HG03108 (cell line): ENCODE results near the gene BAD.
"Not testable (repeated sequence)": the region's sequence is repeated elsewhere in the genome, so short reads cannot be mapped to it uniquely, and the experiment has no call there.

Experiments used
- ATAC-seq: cut with Tn5 transposase; IDR thresholded peaks from one replicate; pipeline ENCODE4 v1.9.1; 2021; ENCODE audit warnings: moderate library complexity; ENCODE audit not compliant: unreplicated experiment

The BAD gene

GRCh38 chr11:64284048-64284961, at the start of gene BAD:
TSS of gene BAD (minus strand) at chr11:64284665. CDS start at chr11:64284368, 297 bp downstream.
- ATAC-seq: peak; percentile 72

GRCh38 chr11:64333556-64333955, 49.1 kb upstream of the BAD start:
- ATAC-seq: no peak

GRCh38 chr11:64331569-64332371, 47.3 kb upstream of the BAD start:
- peak; percentile 49 for ATAC-seq

- no peak for ATAC-seq
Measured at GRCh38 chr11:64330888-64331287, 46.4 kb upstream of the BAD start.

GRCh38 chr11:64327993-64328392, 43.5 kb upstream of the BAD start:
- no peak for ATAC-seq

- no peak for ATAC-seq
Measured at GRCh38 chr11:64327375-64327774, 42.9 kb upstream of the BAD start.

- no peak for ATAC-seq
Measured at GRCh38 chr11:64324692-64325469, 40.4 kb upstream of the BAD start.

GRCh38 chr11:64323984-64324383, 39.5 kb upstream of the BAD start:
- ATAC-seq: not testable (repeated sequence)

GRCh38 chr11:64323373-64323772, 38.9 kb upstream of the BAD start:
- ATAC-seq: no peak

- no peak for ATAC-seq
Measured at GRCh38 chr11:64322925-64323260, 38.4 kb upstream of the BAD start.

GRCh38 chr11:64321533-64321932, 37.1 kb upstream of the BAD start:
- ATAC-seq: no peak

- no peak for ATAC-seq
Measured at GRCh38 chr11:64321026-64321425, 36.6 kb upstream of the BAD start.

- ATAC-seq: no peak
Measured at GRCh38 chr11:64320556-64320955, 36.1 kb upstream of the BAD start.

GRCh38 chr11:64318766-64319761, 34.6 kb upstream of the BAD start:
- no peak for ATAC-seq

- peak; percentile 68 for ATAC-seq
Measured at GRCh38 chr11:64317961-64318765, 33.7 kb upstream of the BAD start, which contains the start of gene PRDX5. TSS of gene PRDX5 (plus strand) at chr11:64318121. CDS start at chr11:64318216, 95 bp downstream.

GRCh38 chr11:64317325-64317960, 33.0 kb upstream of the BAD start, which contains the start of gene TRMT112:
TSS of gene TRMT112 (minus strand) at chr11:64317559. CDS start at chr11:64317526, 33 bp downstream.
- peak; percentile 55 for ATAC-seq

- no peak for ATAC-seq
Measured at GRCh38 chr11:64316672-64317324, 32.3 kb upstream of the BAD start.
